DND-41 (cell line): ENCODE measurements around the gene CDC26.

ENCODE experiments used
- ATAC-seq: fragments of 200-7000 bp; cut with Tn5 transposase; 3 replicates; pipeline ENCODE4 v1.9.1; 2021; ENCODE audit warnings: low read depth; ENCODE audit not compliant: insufficient read depth
- DNase-seq: peaks from one replicate; pipeline ENCODE4 v3.0.0-alpha.2; 2020
- H2AFZ ChIP-seq: 2 replicates; pipeline ENCODE4 v1.6.0; 2012; ENCODE audit warnings: low read depth, low read length
- H3K27ac ChIP-seq: 2 replicates; pipeline ENCODE4 v1.5.1; 2012; ENCODE audit warnings: low read length, inconsistent platforms
- H3K27me3 ChIP-seq: fragments of 200-600 bp; sonication (generic); 2 replicates; pipeline ENCODE4 v1.6.0; 2012; ENCODE audit warnings: low read length, mild to moderate bottlenecking, inconsistent platforms; ENCODE audit not compliant: insufficient read depth, poor library complexity
- H3K36me3 ChIP-seq: 2 replicates; pipeline ENCODE4 v1.5.1; 2012; ENCODE audit warnings: low read length, inconsistent platforms; ENCODE audit not compliant: insufficient read depth
- H3K4me1 ChIP-seq: 2 replicates; pipeline ENCODE4 v1.5.1; 2012; ENCODE audit warnings: mild to moderate bottlenecking, low read length; ENCODE audit not compliant: insufficient read depth
- H3K4me2 ChIP-seq: 2 replicates; pipeline ENCODE4 v1.6.0; 2012; ENCODE audit warnings: mild to moderate bottlenecking, moderate library complexity, low read length, inconsistent platforms; ENCODE audit not compliant: insufficient read depth
- H3K4me3 ChIP-seq, 2 experiments: fragments of 200-600 bp in 1 of 2; shearing (Covaris generic) in 1 of 2; 2 replicates each; pipeline ENCODE4 v1.5.1; 2012 to 2016; ENCODE audit warnings: inconsistent platforms in 2 of 2, low read length in 2 of 2, mild to moderate bottlenecking in 2 of 2, low read depth in 1 of 2, moderate library complexity in 1 of 2
- H3K79me2 ChIP-seq: 2 replicates; pipeline ENCODE4 v1.6.0; 2012; ENCODE audit warnings: low read length, inconsistent platforms; ENCODE audit not compliant: insufficient read depth
- H3K9ac ChIP-seq: 2 replicates; pipeline ENCODE4 v1.6.0; 2012; ENCODE audit warnings: low read depth, mild to moderate bottlenecking, inconsistent platforms, low read length, moderate library complexity
- H3K9me3 ChIP-seq: 2 replicates; pipeline ENCODE4 v1.5.1; 2012; ENCODE audit warnings: low read length, moderate library complexity, mild to moderate bottlenecking, inconsistent platforms; ENCODE audit not compliant: insufficient read depth, severe bottlenecking
- H4K20me1 ChIP-seq: 2 replicates; pipeline ENCODE4 v1.6.0; 2012; ENCODE audit warnings: low read length; ENCODE audit not compliant: insufficient read depth
- CTCF ChIP-seq: IDR thresholded peaks from 2 replicates; pipeline ENCODE4 v1.5.1; 2012; ENCODE audit warnings: borderline replicate concordance, low read length, moderate library complexity, mild to moderate bottlenecking; ENCODE audit not compliant: poor library complexity, severe bottlenecking; ENCODE audit errors: extremely low read depth
- EZH2 ChIP-seq: IDR thresholded peaks from 3 replicates; pipeline ENCODE4 v1.6.1; 2012; ENCODE audit warnings: borderline replicate concordance, low read depth, mild to moderate bottlenecking, moderate library complexity, low read length, inconsistent platforms; ENCODE audit not compliant: severe bottlenecking

CDC26 gene

DNA sequence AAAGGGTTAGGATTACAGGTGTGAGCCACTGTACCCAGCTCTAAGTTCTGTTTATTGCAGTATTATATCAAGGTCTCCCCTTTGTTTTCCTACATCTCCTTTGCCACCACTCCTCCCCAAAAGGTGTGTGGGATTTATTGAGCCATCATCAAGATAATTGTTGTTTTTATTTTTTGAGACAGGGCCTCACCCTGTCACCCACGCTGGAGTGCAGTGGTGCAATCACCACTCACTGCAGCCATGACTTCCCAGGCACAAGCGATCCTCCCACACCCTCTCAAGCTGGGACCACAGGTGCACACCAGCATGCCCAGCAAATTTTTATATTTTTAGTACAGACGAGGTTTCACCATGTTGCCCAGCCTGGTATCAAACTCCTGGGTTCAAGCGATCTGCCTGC lies 29.5 kb downstream of the CDC26 start:
- Histone ChIP-seq H3K9me3 (no peaks in the 10 kb centered on the region), H3K27me3 (no peaks in the 10 kb centered on the region), H3K36me3 (no peaks in the 10 kb centered on the region), H3K4me1 (no peaks in the 10 kb centered on the region), H3K79me2 (no peaks in the 10 kb centered on the region), H2AFZ (no peak overlapping the region), H3K9ac (no peak overlapping the region), H3K27ac (no peak overlapping the region), H3K4me3 (no peak overlapping the region), H3K4me2 (no peak overlapping the region), H4K20me1 (no peaks in the 10 kb centered on the region)
- DNase-seq (no peak), ATAC-seq (no peak)
- TF ChIP-seq CTCF (no peak), EZH2 (no peak)

- no peaks in the 10 kb centered on the region for H3K36me3 ChIP-seq
- no peaks in the 10 kb centered on the region for H3K9me3 ChIP-seq
- no peaks in the 10 kb centered on the region for H3K27me3 ChIP-seq
- H3K4me2 ChIP-seq: no peak overlapping the region
- DNase-seq (no peak), ATAC-seq (no peak)
- no peak overlapping the region for H3K4me3 ChIP-seq
- no peaks in the 10 kb centered on the region for H4K20me1 ChIP-seq
- no peak for TF ChIP-seq EZH2
- no peak for TF ChIP-seq CTCF
- no peak overlapping the region for H3K9ac ChIP-seq
- H2AFZ ChIP-seq: no peak overlapping the region
- no peaks in the 10 kb centered on the region for H3K79me2 ChIP-seq
- no peak overlapping the region for H3K27ac ChIP-seq
- H3K4me1 ChIP-seq: no peaks in the 10 kb centered on the region
Measured at GRCh38 chr9:113244556-113244955, 30.8 kb downstream of the CDC26 start.

GRCh38 chr9:113241161-113241560 lies 34.2 kb downstream of the CDC26 start:
- TF ChIP-seq CTCF (no peak), EZH2 (no peak)

DNA sequence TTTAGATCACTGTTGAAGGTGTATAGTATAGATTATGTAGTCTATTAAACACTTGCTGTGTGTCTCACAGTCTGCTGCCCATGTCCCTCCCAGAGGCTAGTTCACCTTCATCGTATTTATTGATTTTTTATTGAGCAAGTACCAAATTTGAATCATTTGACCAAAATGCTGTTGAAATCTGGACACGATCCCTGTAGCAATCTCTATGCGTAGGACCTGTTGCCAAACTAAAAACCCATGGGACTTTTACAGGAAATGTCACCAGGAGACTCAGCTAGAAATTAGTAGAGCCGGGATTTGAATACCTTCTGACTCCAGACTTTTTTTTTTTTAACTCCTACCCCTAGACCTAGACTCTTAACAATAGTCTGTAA lies 36.5 kb downstream of the CDC26 start:
- H3K79me2 ChIP-seq: no peaks in the 10 kb centered on the region; the same call in 1 of the 2 replicates
- no peaks in the 10 kb centered on the region for H3K27me3 ChIP-seq
- no peak overlapping the region for H3K9ac ChIP-seq
- no peak for TF ChIP-seq CTCF
- no peaks in the 10 kb centered on the region for H3K4me1 ChIP-seq
- H3K9me3 ChIP-seq: no peaks in the 10 kb centered on the region
- no peaks in the 10 kb centered on the region for H4K20me1 ChIP-seq
- H2AFZ ChIP-seq: no peak overlapping the region
- DNase-seq (no peak), ATAC-seq (no peak)
- H3K27ac ChIP-seq: no peak overlapping the region
- H3K36me3 ChIP-seq: no peaks in the 10 kb centered on the region
- no peak overlapping the region for H3K4me3 ChIP-seq
- H3K4me2 ChIP-seq: no peak overlapping the region

More at GRCh38 chr9:113241161-113241560, 34.2 kb downstream of the CDC26 start:
- H3K79me2 ChIP-seq: no peaks in the 10 kb centered on the region
- H3K27ac ChIP-seq: no peak overlapping the region
- ATAC-seq (no peak), DNase-seq (no peak)
- H3K4me2 ChIP-seq: no peak overlapping the region
- H3K9ac ChIP-seq: no peak overlapping the region
- no peak overlapping the region for H3K4me3 ChIP-seq
- no peaks in the 10 kb centered on the region for H4K20me1 ChIP-seq
- no peaks in the 10 kb centered on the region for H3K9me3 ChIP-seq
- no peaks in the 10 kb centered on the region for H3K36me3 ChIP-seq
- no peak overlapping the region for H2AFZ ChIP-seq
- no peaks in the 10 kb centered on the region for H3K27me3 ChIP-seq
- H3K4me1 ChIP-seq: no peaks in the 10 kb centered on the region
